Measurements from ENCODE around the gene GPANK1. TPM values are rescaled to one million over a fixed set of nuclear protein-coding genes. Genes with fewer than 3 reads are reported as not detected.

The GPANK1 gene
- total RNA-seq, 1 donor from 2014 or later: 24.2 TPM

DNA sequence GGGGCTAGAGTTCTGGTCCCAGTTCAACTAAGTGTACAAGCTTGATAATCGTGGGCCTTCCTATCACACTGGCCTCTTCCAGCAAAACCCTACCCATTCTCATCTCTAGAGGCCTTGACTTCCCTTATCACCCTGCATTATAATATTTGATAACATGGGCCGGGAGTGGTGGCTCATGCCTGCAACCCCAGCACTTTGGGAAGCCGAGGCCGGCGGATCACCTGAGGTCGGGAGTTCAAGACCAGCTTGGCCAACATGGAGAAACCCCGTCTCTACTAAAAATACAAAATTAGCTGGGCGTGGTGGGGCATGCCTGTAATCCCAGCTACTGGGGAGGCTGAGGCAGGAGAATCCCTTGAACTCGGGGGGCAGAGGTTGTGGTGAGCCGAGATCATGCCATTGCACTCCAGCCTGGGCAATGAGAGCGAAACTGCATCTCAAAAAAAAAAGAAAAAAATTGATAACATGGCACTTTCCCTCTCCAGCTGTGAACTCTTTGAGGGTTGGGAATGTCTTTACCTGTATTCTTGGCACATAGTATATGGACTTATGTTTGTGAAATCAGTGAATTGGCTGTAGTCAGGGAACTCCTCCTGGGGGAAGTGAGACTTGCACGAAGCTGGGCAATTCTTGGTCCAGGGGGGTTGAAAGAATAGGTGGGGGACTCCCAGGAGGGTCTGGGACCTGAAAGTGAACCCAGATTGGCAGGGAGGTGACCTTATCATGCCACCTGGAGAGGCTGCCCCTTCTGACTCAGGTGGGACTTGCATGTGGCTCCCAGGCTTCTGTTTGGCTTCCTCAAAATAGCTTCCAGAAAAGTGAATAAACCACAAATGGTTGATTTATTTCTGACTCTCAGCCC, 3.3 kb downstream of the GPANK1 start:
- Mint-ChIP-seq H3K4me1 (peaks cover 76% of the 10 kb centered on the region), H3K27me3 (no peaks in the 10 kb centered on the region), H3K36me3 (ENCODE audit: low read depth) (peaks cover 63% of the 10 kb centered on the region), H3K9me3 (no peaks in the 10 kb centered on the region), H3K27ac (peak overlapping the region; percentile 72), H3K4me3 (peak overlapping the region; percentile 88)
- ATAC-seq (ENCODE audit: low read depth) (no peak), DNase-seq (no peak)
- POLR2A ChIA-PET: interaction anchor here (0.6 to 6.2 kb wide), 23 partner anchors 8 to 1282 kb away, joined by 3 to 188 read pairs (median 4); partner anchors contain the start of genes ABHD16A, APOM, ATP6V1G2 and BAG6
- CTCF ChIA-PET: interaction anchor here (0.8 to 2.2 kb wide), 2 partner anchors 10 to 19 kb away, joined by 3 to 7 read pairs; partner anchors contain the start of gene BAG6
- TF ChIP-seq, protein P1, sequence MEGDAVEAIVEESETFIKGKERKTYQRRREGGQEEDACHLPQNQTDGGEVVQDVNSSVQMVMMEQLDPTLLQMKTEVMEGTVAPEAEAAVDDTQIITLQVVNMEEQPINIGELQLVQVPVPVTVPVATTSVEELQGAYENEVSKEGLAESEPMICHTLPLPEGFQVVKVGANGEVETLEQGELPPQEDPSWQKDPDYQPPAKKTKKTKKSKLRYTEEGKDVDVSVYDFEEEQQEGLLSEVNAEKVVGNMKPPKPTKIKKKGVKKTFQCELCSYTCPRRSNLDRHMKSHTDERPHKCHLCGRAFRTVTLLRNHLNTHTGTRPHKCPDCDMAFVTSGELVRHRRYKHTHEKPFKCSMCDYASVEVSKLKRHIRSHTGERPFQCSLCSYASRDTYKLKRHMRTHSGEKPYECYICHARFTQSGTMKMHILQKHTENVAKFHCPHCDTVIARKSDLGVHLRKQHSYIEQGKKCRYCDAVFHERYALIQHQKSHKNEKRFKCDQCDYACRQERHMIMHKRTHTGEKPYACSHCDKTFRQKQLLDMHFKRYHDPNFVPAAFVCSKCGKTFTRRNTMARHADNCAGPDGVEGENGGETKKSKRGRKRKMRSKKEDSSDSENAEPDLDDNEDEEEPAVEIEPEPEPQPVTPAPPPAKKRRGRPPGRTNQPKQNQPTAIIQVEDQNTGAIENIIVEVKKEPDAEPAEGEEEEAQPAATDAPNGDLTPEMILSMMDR (IDR thresholded peaks at IDR 0.05): no peak
- intact Hi-C loops (cut with micrococcal nuclease): loop anchor here (10.0 kb wide), 1 partner anchor 513 kb away; the partner anchor contains the start of genes AGPAT1 and RNF5

DNA sequence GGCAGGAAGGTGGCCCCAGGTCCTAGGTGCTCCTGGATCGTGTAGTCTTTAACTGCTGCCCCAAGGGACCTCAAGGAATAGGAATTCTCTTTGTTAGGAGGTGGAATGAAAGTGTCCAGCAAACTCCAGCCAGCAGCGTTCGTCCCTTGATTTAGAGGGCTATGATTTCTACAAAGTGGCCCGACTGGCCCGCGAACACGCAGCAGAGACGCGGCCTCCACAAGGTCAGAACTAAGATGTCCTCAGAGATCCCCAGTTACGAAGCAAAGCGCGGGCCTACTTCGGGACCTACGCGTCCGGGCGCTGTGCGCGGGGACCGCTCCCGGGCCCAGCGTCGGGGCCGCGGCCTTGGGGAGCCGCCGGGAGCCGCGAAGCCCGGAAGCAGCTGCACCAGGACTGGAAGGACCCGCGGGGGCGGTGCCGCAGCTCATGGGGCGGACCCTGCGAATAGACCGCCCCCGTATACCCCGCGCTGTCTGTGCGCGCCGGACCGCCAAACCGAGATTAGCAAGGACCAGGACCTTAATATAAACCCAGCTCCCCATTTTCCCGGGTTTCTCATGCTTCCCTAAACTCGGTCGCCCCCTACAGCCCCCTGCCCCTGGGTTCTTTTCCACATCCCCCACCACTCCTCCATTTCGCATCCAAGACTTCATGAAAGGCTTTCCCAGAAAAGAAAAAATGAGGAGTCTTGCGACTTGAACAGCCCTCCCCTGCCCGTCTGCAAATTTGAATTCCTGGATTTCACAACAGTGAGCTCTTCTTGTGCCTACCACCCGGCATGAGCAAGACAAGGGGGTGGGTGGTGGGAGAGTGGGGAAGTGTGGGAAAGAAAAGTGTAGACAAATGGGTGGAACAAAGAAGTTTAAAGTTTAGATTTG, 4.2 kb downstream of the GPANK1 start, which contains the start of gene C6orf47:
C6orf47 (minus strand) TSS at position 398 of the 881 bp plus-strand sequence. CDS start 831 bp downstream, outside the sequence.
- TF ChIP-seq, protein P1 (IDR thresholded peaks at IDR 0.05): no peak
- Mint-ChIP-seq H3K27me3 (no peaks in the 10 kb centered on the region), H3K9me3 (no peaks in the 10 kb centered on the region), H3K4me1 (peaks cover 75% of the 10 kb centered on the region), H3K4me3 (peak within 1 kb of the TSS; percentile 88), H3K36me3 (ENCODE audit: low read depth) (peaks cover 64% of the 10 kb centered on the region), H3K27ac (peak within 1 kb of the TSS; percentile 85)
- ChIA-PET CTCF (interaction anchor here (0.7 kb wide), 1 partner anchor 169 kb away, joined by 3 read pairs; no protein-coding TSS in a partner anchor), POLR2A (interaction anchor here (0.6 to 6.2 kb wide), 28 partner anchors 7 to 1283 kb away, joined by 3 to 188 read pairs (median 4); partner anchors contain the start of genes ABHD16A, APOM, ATP6V1G2 and BAG6)
- DNase-seq: peak; percentile 77
- intact Hi-C loops (cut with micrococcal nuclease): loop anchor here (1.0 to 10.0 kb wide), 3 partner anchors 8 to 514 kb away; partner anchors contain the start of genes AGPAT1, BAG6 and RNF5
- ATAC-seq (ENCODE audit: low read depth): peak; percentile 68

DNA sequence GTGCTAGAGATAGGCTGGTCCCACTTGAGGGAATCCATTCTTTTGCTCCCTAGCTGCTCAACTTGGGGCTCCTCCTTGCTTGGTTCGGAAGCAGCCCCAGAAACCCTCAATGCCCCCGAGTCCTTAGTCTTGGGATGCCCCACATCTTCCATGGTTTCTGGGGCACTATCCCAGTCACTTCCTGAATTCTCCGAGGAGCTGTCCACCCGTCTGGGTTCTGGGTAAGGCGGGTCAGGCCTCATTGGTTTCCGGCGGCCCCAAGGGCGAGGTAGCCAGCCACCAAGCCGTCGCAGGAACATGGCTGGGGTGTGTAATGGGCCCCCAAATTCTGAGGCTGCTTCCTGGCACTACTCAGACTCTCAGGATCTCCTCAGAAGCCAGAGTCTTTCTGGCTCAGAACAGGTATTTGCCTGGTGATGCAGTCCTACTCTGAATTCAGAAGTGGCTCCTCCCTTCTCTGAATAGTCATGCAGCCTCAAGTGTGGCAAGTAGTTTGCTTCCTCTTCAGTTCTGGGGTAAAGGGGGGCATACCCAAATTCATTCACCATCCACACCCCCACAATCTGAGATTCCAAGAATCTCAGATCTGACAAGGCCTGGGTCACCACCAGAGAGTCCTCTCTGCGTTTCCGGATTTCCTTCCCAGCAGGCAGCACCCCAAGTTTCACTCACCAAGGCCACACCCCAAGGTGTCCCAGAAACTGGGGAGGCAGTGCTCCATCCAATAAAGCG, 5.0 kb downstream of the GPANK1 start:
- peaks cover 79% of the 10 kb centered on the region for H3K4me1 Mint-ChIP-seq
- peak overlapping the region; percentile 88 for H3K4me3 Mint-ChIP-seq
- H3K27me3 Mint-ChIP-seq: no peaks in the 10 kb centered on the region
- peaks cover 64% of the 10 kb centered on the region for H3K36me3 Mint-ChIP-seq (ENCODE audit: low read depth)
- ChIA-PET POLR2A (interaction anchor here (0.6 to 6.2 kb wide), 15 partner anchors 7 to 1284 kb away, joined by 3 to 188 read pairs (median 5); partner anchors contain the start of genes ABHD16A, APOM, BAG6 and DXO), CTCF (interaction anchor here (0.7 kb wide), 1 partner anchor 170 kb away, joined by 3 read pairs; no protein-coding TSS in a partner anchor)
- ATAC-seq (ENCODE audit: low read depth): peak; percentile 27
- TF ChIP-seq, protein P1 (IDR thresholded peaks at IDR 0.05): no peak
- no peak for DNase-seq
- intact Hi-C loops (cut with micrococcal nuclease): loop anchor here (1.0 to 10.0 kb wide), 3 partner anchors 8 to 515 kb away; partner anchors contain the start of genes AGPAT1, BAG6 and RNF5
- H3K27ac Mint-ChIP-seq: peak overlapping the region; percentile 85
- H3K9me3 Mint-ChIP-seq: no peaks in the 10 kb centered on the region

DNA sequence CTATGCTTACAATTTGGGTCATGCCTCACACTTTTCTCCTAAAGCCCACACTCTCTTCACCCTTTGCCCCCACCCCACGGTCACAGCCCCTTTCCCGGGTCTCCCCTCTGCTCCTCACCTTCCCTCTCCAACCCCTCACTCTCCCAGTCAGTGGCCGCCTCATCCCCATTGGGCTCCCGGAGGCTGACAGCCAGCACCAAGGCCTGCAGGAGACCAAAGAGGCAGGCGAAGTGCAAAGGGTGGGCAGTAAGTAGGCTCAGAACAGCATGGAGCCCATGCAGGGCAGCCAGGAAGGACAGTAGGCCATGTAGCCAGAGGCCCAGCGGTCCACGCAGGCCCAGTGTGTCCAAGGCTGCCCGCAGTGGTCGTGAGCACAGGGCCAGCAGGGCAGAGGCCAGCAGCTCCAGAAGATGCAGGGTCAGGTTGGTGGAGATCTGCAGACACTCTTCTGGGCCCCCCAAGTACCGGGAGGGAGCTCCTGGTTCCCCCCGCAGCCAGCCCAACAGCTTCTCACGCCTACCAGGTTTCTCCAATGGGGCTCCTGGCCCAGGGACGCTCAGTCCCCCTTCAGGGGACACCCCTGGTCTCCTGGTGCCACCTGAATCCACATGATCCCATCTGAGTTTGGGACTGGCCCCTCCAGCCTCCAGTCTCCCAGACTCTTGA, 5.7 kb downstream of the GPANK1 start:
- Mint-ChIP-seq H3K27me3 (no peaks in the 10 kb centered on the region), H3K27ac (peak overlapping the region; percentile 85), H3K36me3 (ENCODE audit: low read depth) (peaks cover 57% of the 10 kb centered on the region), H3K9me3 (no peaks in the 10 kb centered on the region), H3K4me1 (peaks cover 72% of the 10 kb centered on the region), H3K4me3 (peak overlapping the region; percentile 88)
- DNase-seq: no peak
- ChIA-PET POLR2A (interaction anchor here (0.7 to 2.1 kb wide), 4 partner anchors 38 to 535 kb away, joined by 3 to 6 read pairs (median 5); no protein-coding TSS in a partner anchor), CTCF (interaction anchor here (0.6 kb wide), 1 partner anchor 170 kb away, joined by 3 read pairs; no protein-coding TSS in a partner anchor)
- intact Hi-C loops (cut with micrococcal nuclease): no loop called here
- TF ChIP-seq, protein P1 (IDR thresholded peaks at IDR 0.05): no peak
- ATAC-seq (ENCODE audit: low read depth): no peak
